GM12801 (cell line): ENCODE data around the gene ZNF615.

Experiments used
- CTCF ChIP-seq: IDR thresholded peaks from one replicate; pipeline ENCODE4 v1.5.1; 2011; ENCODE audit warnings: control low read depth; ENCODE audit not compliant: insufficient read length; ENCODE audit errors: extremely low read depth

Gene ZNF615

DNA sequence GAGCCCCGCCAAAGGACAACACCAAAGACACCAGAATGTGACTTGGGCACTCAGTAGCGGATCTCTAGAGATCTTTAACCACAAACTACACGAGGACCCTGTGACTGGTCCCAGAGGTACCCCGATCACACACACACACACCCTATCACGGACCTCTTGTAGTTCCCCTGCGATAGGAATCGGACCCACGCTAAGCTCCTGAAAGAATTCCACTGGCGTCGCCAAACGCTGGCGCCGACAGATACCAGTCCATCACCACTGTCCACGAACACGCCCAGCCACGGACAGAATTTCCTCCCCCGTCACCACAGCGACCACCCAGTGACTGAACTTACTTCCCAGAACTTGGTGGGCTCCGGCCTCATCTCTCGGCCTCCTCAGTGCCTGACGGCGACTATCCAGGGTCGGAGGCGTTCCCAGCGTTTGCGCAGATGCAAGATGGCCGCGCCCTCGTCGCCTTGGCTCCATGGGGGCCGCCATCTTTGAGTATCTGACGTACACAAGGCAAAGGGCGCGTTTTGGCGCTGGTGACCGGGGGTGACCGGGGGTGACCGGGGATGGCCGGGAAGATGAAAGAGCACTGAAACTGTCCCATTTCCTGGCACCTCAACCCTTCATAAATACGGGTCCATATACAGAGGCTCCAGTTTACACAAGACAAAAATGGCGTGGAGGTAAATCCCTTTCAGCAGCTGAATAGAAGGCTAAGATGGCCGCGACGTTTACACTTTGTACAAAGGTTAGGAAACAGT is at the start of gene ZNF615:
Gene ZNF615 (minus strand): TSS at position 406 of the 752 bp plus-strand sequence. CDS start 4,500 bp downstream, outside the sequence.
- no peak for TF ChIP-seq CTCF

- TF ChIP-seq CTCF = no peak
These were observed 40.8 kb upstream of the ZNF615 start, which contains the start of gene ZNF432 for GRCh38 chr19:52048555-52049501. TSS of gene ZNF432 (minus strand) at chr19:52048838. CDS start at chr19:52046868, 1,970 bp downstream.

DNA sequence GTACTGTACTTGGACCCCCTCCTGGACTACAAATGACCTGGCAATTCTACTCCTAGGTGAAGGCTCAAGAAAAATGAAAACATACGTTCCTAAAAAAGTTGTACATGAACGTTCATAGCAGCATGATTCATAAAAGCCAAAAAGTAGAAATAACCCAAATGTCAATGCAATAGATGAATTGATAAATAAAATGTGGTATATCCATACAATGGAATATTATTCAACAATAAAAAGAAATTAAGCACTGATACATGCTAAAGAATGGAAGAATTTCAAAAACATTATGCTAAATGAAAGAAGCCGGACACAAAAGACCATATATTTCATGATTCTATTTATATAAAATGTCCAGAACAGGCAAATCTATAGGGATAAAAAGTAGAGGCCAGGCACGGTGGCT is 31.2 kb upstream of the ZNF615 start:
- no peak for TF ChIP-seq CTCF

GRCh38 chr19:52034051-52034728 is 26.2 kb upstream of the ZNF615 start:
- no peak for TF ChIP-seq CTCF

DNA sequence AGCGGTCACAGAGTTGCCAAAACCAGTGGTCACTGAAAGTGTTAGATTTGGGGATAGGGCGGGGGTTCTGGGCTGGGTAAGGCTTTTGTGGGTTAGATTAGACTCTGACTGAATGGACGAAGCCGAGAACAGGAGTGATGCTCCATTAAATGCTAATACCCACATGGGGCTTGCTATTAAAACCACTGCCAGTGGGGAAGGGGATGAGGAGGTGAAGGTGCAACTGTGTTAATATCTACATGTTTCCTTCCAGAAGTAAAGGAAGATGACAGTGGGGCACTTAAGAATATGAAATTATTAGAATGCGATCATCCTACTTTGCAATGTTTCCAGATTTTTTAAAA is 20.7 kb upstream of the ZNF615 start:
- TF ChIP-seq CTCF = no peak

GRCh38 chr19:52028027-52028779 is 20.2 kb upstream of the ZNF615 start, which contains the start of gene ZNF614:
TSS of gene ZNF614 (minus strand) at chr19:52028379. CDS start at chr19:52025745, 2,634 bp downstream.
- no peak for TF ChIP-seq CTCF
